ENCODE data around the gene SFXN5.

DNA sequence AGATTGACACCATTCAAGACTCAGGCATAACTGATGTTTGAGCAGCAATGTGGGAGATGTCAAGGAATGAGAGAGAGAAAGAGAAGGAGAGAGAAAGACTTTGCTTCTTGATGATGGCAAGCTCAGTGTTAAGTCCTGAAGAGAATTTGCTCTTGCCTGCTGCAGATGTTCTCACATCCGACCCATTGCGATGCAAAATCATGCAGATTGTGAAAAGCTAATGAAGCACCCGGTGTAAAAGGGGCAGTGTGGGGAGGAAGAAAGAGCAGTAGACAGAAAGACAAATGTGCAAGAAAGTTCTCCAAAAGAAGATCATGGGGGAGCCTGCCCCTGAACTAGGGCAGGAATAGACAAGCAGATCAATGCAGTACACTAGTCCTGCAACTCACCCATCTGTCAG, 96.5 kb downstream of the SFXN5 start:
- TF ChIP-seq POLR2AphosphoS5 (IDR thresholded peaks at IDR 0.05; ENCODE audit: low read depth, low read length) (no peak), FOXP2 (optimal IDR thresholded peaks at IDR 0.05; ENCODE audit: borderline replicate concordance, extremely low read depth, extremely low read length, insufficient read depth) (no peak), TAF1 (IDR thresholded peaks at IDR 0.05; ENCODE audit: borderline replicate concordance, insufficient read depth, low read length) (no peak)

Measured in PFSK-1 (cell line).